GM12874 (cell line): ENCODE measurements around the gene FAM210B.

Source experiments
- CTCF ChIP-seq: IDR thresholded peaks from 2 replicates; pipeline ENCODE4 v1.5.1; 2011; ENCODE audit warnings: low read depth, mild to moderate bottlenecking, control low read depth, low read length, moderate library complexity; ENCODE audit not compliant: insufficient read depth

FAM210B gene

GRCh38 chr20:56411759-56412472 is 53.1 kb downstream of the FAM210B start, which contains the start of gene CASS4:
TSS of gene CASS4 (plus strand) at chr20:56412260. CDS start at chr20:56412459, 199 bp downstream.
- no peak for TF ChIP-seq CTCF

GRCh38 chr20:56412473-56412790 is 53.7 kb downstream of the FAM210B start:
- no peak for TF ChIP-seq CTCF

- TF ChIP-seq CTCF, result no peak
These were observed 54.2 kb downstream of the FAM210B start for GRCh38 chr20:56412949-56413348.

- no peak for TF ChIP-seq CTCF
These were observed 56.3 kb downstream of the FAM210B start for GRCh38 chr20:56414842-56415765.

- TF ChIP-seq CTCF, result no peak
These were observed 58.6 kb downstream of the FAM210B start for GRCh38 chr20:56417402-56417801.

- TF ChIP-seq CTCF, result no peak
These were observed 59.1 kb downstream of the FAM210B start for GRCh38 chr20:56417911-56418310.
